Psoas muscle (tissue), 8 donors: ENCODE measurements around the gene PVR. TPM values are rescaled to one million over a fixed set of nuclear protein-coding genes. Genes with fewer than 3 reads are reported as not detected.
A peak's percentile ranks its signal among the peaks of the same experiment; 100 is the strongest.
"Not testable (repeated sequence)": the region's sequence is repeated elsewhere in the genome, so short reads cannot be mapped to it uniquely, and the experiment has no call there.

Experiments used
- ATAC-seq, 4 donors: fragments of 200-7000 bp; cut with Tn5 transposase; one replicate each; pipeline ENCODE4 v1.9.1; 2020; ENCODE audit warnings: moderate library complexity in 3 of 4, mild to moderate bottlenecking in 2 of 4
- DNase-seq, 2 donors: peaks; one replicate each; pipeline ENCODE4 v3.0.0-alpha.2; 2020
- H3K27ac ChIP-seq: fragments of 200-600 bp; one replicate; pipeline ENCODE4 v1.8.0; 2022
- H3K27me3 ChIP-seq, 3 donors: fragments of 200-600 bp in 1 of 3; one replicate each; pipeline versions ENCODE4 v1.6.1 to v1.8.0; 2013 to 2022; ENCODE audit warnings: low read length in 2 of 3, mild to moderate bottlenecking in 2 of 3, moderate library complexity in 1 of 3; ENCODE audit not compliant: insufficient read depth in 3 of 3
- H3K36me3 ChIP-seq, 2 donors: fragments of 200-600 bp in 1 of 2; one replicate each; pipeline versions ENCODE4 v1.6.1 to v1.8.0; 2013 to 2022; ENCODE audit warnings: low read depth in 1 of 2, mild to moderate bottlenecking in 1 of 2, moderate library complexity in 1 of 2; ENCODE audit not compliant: insufficient read depth in 1 of 2
- H3K4me1 ChIP-seq: fragments of 200-600 bp; one replicate; pipeline ENCODE4 v1.8.0; 2022
- H3K4me3 ChIP-seq: fragments of 200-600 bp; one replicate; pipeline ENCODE4 v1.8.0; 2022; ENCODE audit warnings: mild to moderate bottlenecking
- H3K9me3 ChIP-seq: fragments of 200-600 bp; one replicate; pipeline ENCODE4 v1.8.0; 2022
- WGBS, 3 donors: extraction: QIAGEN DNeasy Blood & Tissue Kit; methylation state at CpG; one replicate each; pipeline versions ENCODE4 v1.1.6 to v1.1.7; 2013; 5-methylcytosine and 5-hydroxymethylcytosine counted together
- intact Hi-C, 2 donors: fragments of 100-400 bp; cut with DNase I; formaldehyde crosslinking; loops; one replicate each; pipeline versions ENCODE4 v1.11.0 to v1.14.2; 2022
- polyA plus RNA-seq, 3 donors: library from polyadenylated mRNA; stranded (reverse); fragments of 200-250 nt; gene quantifications; one replicate each; pipeline ENCODE4 v1.2.3, GENCODE V29; 2013
- total RNA-seq, 4 donors: library from RNA; stranded (reverse); fragmentation: NEBNext Ultra II Directional in 2 of 4; extraction: Animal tissue kit (Norgen Biotek cat#: 25700) in 2 of 4; gene quantifications; one replicate each; pipeline versions ENCODE4 v1.2.1 to v1.2.4, GENCODE V29; 2021 to 2023
- TF ChIP-seq, protein P1 (sequence below): fragments of 200-600 bp; IDR thresholded peaks from one replicate; pipeline ENCODE4 v1.8.0; 2022; ENCODE audit warnings: antibody characterized with exemption
- donor health status: healthy with polysubstance abuse.
- donor health status: DM: no; HTN: no; CAD: no; lungs with moderate emphysema.
- donor health status: Bipolar disorder and iron deficiency.
- donor health status: healthy.
- donor health status: DM: yes; HTN: yes; CAD: no.
- donor health status: DM: no; HTN: no; CAD: no.
- donor health status: DM: no; HTN: no; CAD: no.
- donor health status: DM: yes; HTN: yes; CAD: no.

Gene PVR
- total and polyA plus RNA-seq, 7 donors, result 21.0 to 117 (median 44.4) TPM

DNA sequence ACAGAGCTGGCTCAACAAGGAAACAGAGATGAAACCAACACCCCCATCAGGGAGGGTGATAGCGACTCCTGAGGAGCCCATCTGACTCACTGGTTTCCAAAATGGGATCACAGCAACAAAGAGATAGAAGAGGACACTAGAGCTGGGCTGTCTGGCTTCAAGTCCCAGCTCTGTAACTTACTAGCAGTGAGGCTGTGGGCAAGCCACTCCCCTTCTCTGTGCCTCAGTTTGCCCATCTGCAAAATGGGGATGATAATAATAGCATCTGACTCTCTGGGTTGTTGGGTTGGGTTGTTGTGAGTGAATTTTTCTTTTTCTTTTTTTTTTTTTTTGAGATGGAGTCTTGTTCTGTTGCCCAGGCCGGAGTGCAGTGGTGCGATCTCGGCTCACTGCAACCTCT lies 16.1 kb upstream of the PVR start:
- Histone ChIP-seq H3K9me3 (no peaks in the 10 kb centered on the region), H3K27ac (no peak overlapping the region), H3K36me3 (no peaks in the 10 kb centered on the region), H3K4me3 (no peak overlapping the region), H3K27me3 (no peaks in the 10 kb centered on the region), H3K4me1 (no peaks in the 10 kb centered on the region)
- DNase-seq (no peak), ATAC-seq (no peak)
- 92 to 99% (median 97%) methylated on average over 4 of the region's 4 CpGs for WGBS, 3 donors
- TF ChIP-seq, protein P1, sequence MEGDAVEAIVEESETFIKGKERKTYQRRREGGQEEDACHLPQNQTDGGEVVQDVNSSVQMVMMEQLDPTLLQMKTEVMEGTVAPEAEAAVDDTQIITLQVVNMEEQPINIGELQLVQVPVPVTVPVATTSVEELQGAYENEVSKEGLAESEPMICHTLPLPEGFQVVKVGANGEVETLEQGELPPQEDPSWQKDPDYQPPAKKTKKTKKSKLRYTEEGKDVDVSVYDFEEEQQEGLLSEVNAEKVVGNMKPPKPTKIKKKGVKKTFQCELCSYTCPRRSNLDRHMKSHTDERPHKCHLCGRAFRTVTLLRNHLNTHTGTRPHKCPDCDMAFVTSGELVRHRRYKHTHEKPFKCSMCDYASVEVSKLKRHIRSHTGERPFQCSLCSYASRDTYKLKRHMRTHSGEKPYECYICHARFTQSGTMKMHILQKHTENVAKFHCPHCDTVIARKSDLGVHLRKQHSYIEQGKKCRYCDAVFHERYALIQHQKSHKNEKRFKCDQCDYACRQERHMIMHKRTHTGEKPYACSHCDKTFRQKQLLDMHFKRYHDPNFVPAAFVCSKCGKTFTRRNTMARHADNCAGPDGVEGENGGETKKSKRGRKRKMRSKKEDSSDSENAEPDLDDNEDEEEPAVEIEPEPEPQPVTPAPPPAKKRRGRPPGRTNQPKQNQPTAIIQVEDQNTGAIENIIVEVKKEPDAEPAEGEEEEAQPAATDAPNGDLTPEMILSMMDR, result no peak
- intact Hi-C loops, result no loop called here

DNA sequence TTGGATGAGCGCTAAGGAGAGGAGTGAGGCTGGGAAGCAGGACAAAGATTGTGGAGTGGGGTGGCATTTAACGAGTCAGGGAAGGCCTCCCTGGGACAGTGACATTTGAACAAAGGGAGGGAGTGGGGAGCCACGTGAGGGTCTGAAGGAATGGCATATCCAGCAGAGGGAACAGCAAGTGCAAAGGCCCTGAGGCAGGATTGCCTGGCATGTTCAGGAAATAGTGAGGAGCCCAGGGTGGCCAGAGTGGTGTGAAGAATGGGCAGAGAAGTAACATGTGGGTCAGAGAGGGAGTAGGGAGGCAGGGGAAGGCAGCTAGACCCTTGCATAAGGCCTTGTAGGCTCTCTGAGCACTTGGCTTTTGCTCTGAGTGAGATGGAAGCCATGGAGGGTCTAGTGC lies 14.9 kb upstream of the PVR start:
- H3K27me3 ChIP-seq, result no peaks in the 10 kb centered on the region
- H3K27ac ChIP-seq, result no peak overlapping the region
- no peak for DNase-seq
- intact Hi-C loops, result no loop called here
- no peaks in the 10 kb centered on the region for H3K9me3 ChIP-seq
- 87 to 90% (median 90%) methylated on average over 3 of the region's 3 CpGs for WGBS, 3 donors
- TF ChIP-seq, protein P1, result no peak
- H3K36me3 ChIP-seq, result no peaks in the 10 kb centered on the region
- no peaks in the 10 kb centered on the region for H3K4me1 ChIP-seq
- no peak overlapping the region for H3K4me3 ChIP-seq
- no peak for ATAC-seq

DNA sequence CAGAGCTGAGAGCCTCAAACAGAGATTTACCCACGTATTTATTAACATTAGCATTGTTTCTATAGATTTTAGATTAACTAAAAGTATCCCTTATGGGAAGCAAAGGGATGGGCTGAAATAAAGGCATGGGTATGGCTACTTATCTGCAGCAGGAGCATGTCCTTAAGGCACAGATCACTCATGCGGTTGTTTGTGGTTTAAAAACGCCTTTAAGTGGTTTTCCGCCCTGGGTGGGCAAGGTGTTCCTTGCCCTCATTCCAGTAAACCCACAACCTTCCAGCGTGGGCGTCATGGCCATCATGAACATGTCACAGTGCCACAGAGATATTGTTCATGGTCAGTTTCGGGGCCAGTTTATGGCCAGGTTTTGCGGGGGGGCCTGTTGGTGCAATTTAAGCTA lies 12.1 kb upstream of the PVR start:
- 89 to 94% (median 94%) methylated on average over 8 of the region's 8 CpGs for WGBS, 3 donors
- not testable (repeated sequence) for ATAC-seq, H3K4me3 ChIP-seq

DNA sequence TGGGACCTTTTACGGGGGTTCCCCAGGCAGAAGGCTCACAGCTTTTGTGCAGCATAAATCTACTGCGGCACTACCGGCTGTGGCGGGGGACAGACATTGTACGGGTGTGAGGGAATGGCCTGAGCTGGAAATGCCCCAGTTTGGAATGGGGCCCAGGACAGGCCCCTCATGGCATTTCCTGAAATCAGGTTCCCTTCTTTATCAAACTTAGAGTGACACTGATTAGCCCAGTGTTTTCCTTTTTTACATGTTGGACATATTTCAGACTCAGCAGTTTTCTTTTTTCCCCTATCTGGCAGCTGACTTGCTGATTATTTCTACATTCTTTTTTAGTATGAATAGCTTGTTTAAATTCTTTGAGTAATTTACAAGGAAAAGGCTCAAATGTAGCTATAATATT lies 9.7 kb upstream of the PVR start:
- H3K27me3 ChIP-seq, H3K4me1 ChIP-seq, H3K36me3 ChIP-seq, DNase-seq, H3K9me3 ChIP-seq, intact Hi-C loops, ATAC-seq, H3K27ac ChIP-seq: not testable (repeated sequence)
- peak overlapping the region; percentile 29 for H3K4me3 ChIP-seq
- WGBS, 3 donors, result 2 to 10% (median 8%) methylated on average over 5 of the region's 5 CpGs

More for the DNA sequence above, 12.1 kb upstream of the PVR start:
- intact Hi-C loops, DNase-seq, H3K27ac ChIP-seq, H3K36me3 ChIP-seq, H3K27me3 ChIP-seq, H3K9me3 ChIP-seq, H3K4me1 ChIP-seq: not testable (repeated sequence)

DNA sequence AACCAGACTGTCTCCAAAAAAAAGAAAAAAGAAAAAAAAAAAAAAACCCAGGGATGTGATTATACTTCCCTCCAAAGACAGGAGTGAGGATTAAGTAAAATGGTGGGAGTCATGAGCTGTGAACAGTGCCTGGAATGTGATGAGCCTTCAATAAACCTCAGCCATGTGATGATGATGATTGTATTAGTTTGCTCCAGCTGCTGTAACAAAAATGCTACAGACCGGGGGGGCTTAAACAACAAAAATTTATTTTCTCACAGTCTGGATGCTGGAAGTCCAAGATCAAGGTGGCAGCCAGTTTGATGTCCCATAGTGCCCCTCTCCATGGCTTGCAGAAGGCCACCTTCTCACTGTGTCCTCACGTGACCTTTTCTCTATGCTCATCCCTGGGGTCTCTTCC lies 8.9 kb upstream of the PVR start:
- ATAC-seq (no peak), DNase-seq (no peak)
- intact Hi-C loops, result no loop called here
- Histone ChIP-seq H3K36me3 (no peaks in the 10 kb centered on the region), H3K9me3 (no peaks in the 10 kb centered on the region), H3K27ac (no peak overlapping the region), H3K4me3 (no peak overlapping the region), H3K4me1 (no peaks in the 10 kb centered on the region), H3K27me3 (no peaks in the 10 kb centered on the region)
- TF ChIP-seq, protein P1, result no peak
- 71 to 85% (median 80%) methylated on average over 2 of the region's 2 CpGs for WGBS, 3 donors
